ENCODE results near the gene KIAA1755. TPM values are rescaled to one million over a fixed set of nuclear protein-coding genes. Genes with fewer than 3 reads are reported as not detected.

The KIAA1755 gene
- total and polyA plus RNA-seq, 3 experiments from 2014 or later, result not detected

GRCh38 chr20:38208523-38208922 is 52.0 kb downstream of the KIAA1755 start:
- ChIA-PET POLR2A (no interaction called here), CTCF (interaction anchor here (1.4 kb wide), 1 partner anchor 12 kb away, joined by 3 read pairs; no protein-coding TSS in a partner anchor)
- H3K27ac Mint-ChIP-seq, result no peak overlapping the region
- Histone ChIP-seq H3K9me3 (ENCODE audit: low read length) (no peaks in the 10 kb centered on the region), H3K4me3 (ENCODE audit: low read length) (no peak overlapping the region), H3K27me3 (ENCODE audit: insufficient read depth, low read length, poor library complexity, severe bottlenecking) (no peaks in the 10 kb centered on the region), H3K4me1 (ENCODE audit: insufficient read depth, low read length) (no peaks in the 10 kb centered on the region), H3K36me3 (ENCODE audit: insufficient read depth, low read length) (no peaks in the 10 kb centered on the region), H3K27ac (ENCODE audit: low read depth, low read length) (no peak overlapping the region)
- H3K9me3 Mint-ChIP-seq, result no peaks in the 10 kb centered on the region
- H3K4me3 Mint-ChIP-seq, result no peak overlapping the region
- no peak for DNase-seq
- no peaks in the 10 kb centered on the region for H3K36me3 Mint-ChIP-seq
- peaks cover 4 to 11% of the 10 kb centered on the region in 2 donors for H3K27me3 Mint-ChIP-seq
- no peaks in the 10 kb centered on the region for H3K4me1 Mint-ChIP-seq

GRCh38 chr20:38208088-38208487 is 52.4 kb downstream of the KIAA1755 start:
- Histone ChIP-seq H3K27ac (ENCODE audit: low read depth, low read length) (no peak overlapping the region), H3K36me3 (ENCODE audit: insufficient read depth, low read length) (no peaks in the 10 kb centered on the region), H3K4me1 (ENCODE audit: insufficient read depth, low read length) (no peaks in the 10 kb centered on the region), H3K27me3 (ENCODE audit: insufficient read depth, low read length, poor library complexity, severe bottlenecking) (no peaks in the 10 kb centered on the region), H3K9me3 (ENCODE audit: low read length) (no peaks in the 10 kb centered on the region), H3K4me3 (ENCODE audit: low read length) (no peak overlapping the region)
- Mint-ChIP-seq H3K9me3 (no peaks in the 10 kb centered on the region), H3K27me3 (peaks cover 7 to 11% of the 10 kb centered on the region in 2 donors), H3K27ac (no peak overlapping the region), H3K36me3 (no peaks in the 10 kb centered on the region), H3K4me3 (no peak overlapping the region), H3K4me1 (no peaks in the 10 kb centered on the region)
- no peak for DNase-seq
- CTCF ChIA-PET, result interaction anchor here (1.4 kb wide), 1 partner anchor 13 kb away, joined by 3 read pairs; no protein-coding TSS in a partner anchor
- POLR2A ChIA-PET, result no interaction called here

- Mint-ChIP-seq H3K27me3 (peaks cover 7 to 11% of the 10 kb centered on the region in 2 donors), H3K9me3 (no peaks in the 10 kb centered on the region), H3K4me3 (no peak overlapping the region), H3K36me3 (no peaks in the 10 kb centered on the region), H3K27ac (no peak overlapping the region), H3K4me1 (no peaks in the 10 kb centered on the region)
- Histone ChIP-seq H3K4me1 (ENCODE audit: insufficient read depth, low read length) (no peaks in the 10 kb centered on the region), H3K27ac (ENCODE audit: low read depth, low read length) (no peak overlapping the region), H3K36me3 (ENCODE audit: insufficient read depth, low read length) (no peaks in the 10 kb centered on the region), H3K9me3 (ENCODE audit: low read length) (no peaks in the 10 kb centered on the region), H3K4me3 (ENCODE audit: low read length) (no peak overlapping the region), H3K27me3 (ENCODE audit: insufficient read depth, low read length, poor library complexity, severe bottlenecking) (no peaks in the 10 kb centered on the region)
- DNase-seq, result no peak
- POLR2A ChIA-PET, result no interaction called here
- CTCF ChIA-PET, result interaction anchor here (1.4 to 1.7 kb wide), 2 partner anchors 13 to 14 kb away, joined by 3 to 6 read pairs; no protein-coding TSS in a partner anchor
Measured at GRCh38 chr20:38207621-38208020, 52.9 kb downstream of the KIAA1755 start.

- POLR2A ChIA-PET, result no interaction called here
- Histone ChIP-seq H3K27me3 (ENCODE audit: insufficient read depth, low read length, poor library complexity, severe bottlenecking) (no peaks in the 10 kb centered on the region), H3K27ac (ENCODE audit: low read depth, low read length) (no peak overlapping the region), H3K36me3 (ENCODE audit: insufficient read depth, low read length) (no peaks in the 10 kb centered on the region), H3K9me3 (ENCODE audit: low read length) (no peaks in the 10 kb centered on the region), H3K4me1 (ENCODE audit: insufficient read depth, low read length) (no peaks in the 10 kb centered on the region), H3K4me3 (ENCODE audit: low read length) (no peak overlapping the region)
- no peak overlapping the region for H3K27ac Mint-ChIP-seq
- H3K4me1 Mint-ChIP-seq, result no peaks in the 10 kb centered on the region
- no peaks in the 10 kb centered on the region for H3K36me3 Mint-ChIP-seq
- H3K9me3 Mint-ChIP-seq, result no peaks in the 10 kb centered on the region
- peaks cover 9 to 22% of the 10 kb centered on the region in 2 donors for H3K27me3 Mint-ChIP-seq
- DNase-seq, result no peak
- CTCF ChIA-PET, result no interaction called here
- no peak overlapping the region for H3K4me3 Mint-ChIP-seq
Measured at GRCh38 chr20:38205001-38205400, 55.5 kb downstream of the KIAA1755 start.

GRCh38 chr20:38203981-38204357 is 56.6 kb downstream of the KIAA1755 start:
- Mint-ChIP-seq H3K27me3 (peaks cover 9 to 17% of the 10 kb centered on the region in 2 donors), H3K27ac (no peak overlapping the region), H3K36me3 (no peaks in the 10 kb centered on the region), H3K4me1 (no peaks in the 10 kb centered on the region), H3K4me3 (no peak overlapping the region), H3K9me3 (no peaks in the 10 kb centered on the region)
- Histone ChIP-seq H3K36me3 (ENCODE audit: insufficient read depth, low read length) (no peaks in the 10 kb centered on the region), H3K9me3 (ENCODE audit: low read length) (no peaks in the 10 kb centered on the region), H3K4me1 (ENCODE audit: insufficient read depth, low read length) (no peaks in the 10 kb centered on the region), H3K27me3 (ENCODE audit: insufficient read depth, low read length, poor library complexity, severe bottlenecking) (no peaks in the 10 kb centered on the region), H3K4me3 (ENCODE audit: low read length) (no peak overlapping the region), H3K27ac (ENCODE audit: low read depth, low read length) (no peak overlapping the region)
- POLR2A ChIA-PET, result no interaction called here
- CTCF ChIA-PET, result no interaction called here
- no peak for DNase-seq

- Mint-ChIP-seq H3K9me3 (no peaks in the 10 kb centered on the region), H3K4me3 (no peak overlapping the region), H3K27me3 (peaks cover 9 to 17% of the 10 kb centered on the region in 2 donors), H3K4me1 (no peaks in the 10 kb centered on the region), H3K36me3 (no peaks in the 10 kb centered on the region), H3K27ac (no peak overlapping the region)
- ChIA-PET POLR2A (no interaction called here), CTCF (no interaction called here)
- Histone ChIP-seq H3K4me3 (ENCODE audit: low read length) (no peak overlapping the region), H3K9me3 (ENCODE audit: low read length) (no peaks in the 10 kb centered on the region), H3K4me1 (ENCODE audit: insufficient read depth, low read length) (no peaks in the 10 kb centered on the region), H3K27me3 (ENCODE audit: insufficient read depth, low read length, poor library complexity, severe bottlenecking) (no peaks in the 10 kb centered on the region), H3K27ac (ENCODE audit: low read depth, low read length) (no peak overlapping the region), H3K36me3 (ENCODE audit: insufficient read depth, low read length) (no peaks in the 10 kb centered on the region)
- DNase-seq, result no peak
Measured at GRCh38 chr20:38203337-38203980, 57.1 kb downstream of the KIAA1755 start.

- no peak overlapping the region for H3K27ac ChIP-seq (ENCODE audit: low read depth, low read length)
- peaks cover 8 to 17% of the 10 kb centered on the region in 2 donors for H3K27me3 Mint-ChIP-seq
- ChIA-PET CTCF (no interaction called here), POLR2A (no interaction called here)
- no peaks in the 10 kb centered on the region for H3K9me3 Mint-ChIP-seq
- no peaks in the 10 kb centered on the region for H3K4me1 ChIP-seq (ENCODE audit: insufficient read depth, low read length)
- H3K4me3 Mint-ChIP-seq, result no peak overlapping the region
- no peak overlapping the region for H3K27ac Mint-ChIP-seq
- H3K36me3 ChIP-seq (ENCODE audit: insufficient read depth, low read length), result no peaks in the 10 kb centered on the region
- no peaks in the 10 kb centered on the region for H3K27me3 ChIP-seq (ENCODE audit: insufficient read depth, low read length, poor library complexity, severe bottlenecking)
- H3K36me3 Mint-ChIP-seq, result no peaks in the 10 kb centered on the region
- H3K9me3 ChIP-seq (ENCODE audit: low read length), result no peaks in the 10 kb centered on the region
- H3K4me1 Mint-ChIP-seq, result no peaks in the 10 kb centered on the region
- no peak overlapping the region for H3K4me3 ChIP-seq (ENCODE audit: low read length)
- DNase-seq, result no peak
Measured at GRCh38 chr20:38202982-38203293, 57.6 kb downstream of the KIAA1755 start.

GRCh38 chr20:38202153-38202981 is 58.2 kb downstream of the KIAA1755 start:
- Histone ChIP-seq H3K9me3 (ENCODE audit: low read length) (no peaks in the 10 kb centered on the region), H3K27me3 (ENCODE audit: insufficient read depth, low read length, poor library complexity, severe bottlenecking) (no peaks in the 10 kb centered on the region), H3K27ac (ENCODE audit: low read depth, low read length) (no peak overlapping the region), H3K4me1 (ENCODE audit: insufficient read depth, low read length) (no peaks in the 10 kb centered on the region), H3K4me3 (ENCODE audit: low read length) (no peak overlapping the region), H3K36me3 (ENCODE audit: insufficient read depth, low read length) (no peaks in the 10 kb centered on the region)
- DNase-seq, result no peak
- H3K4me3 Mint-ChIP-seq, result no peak overlapping the region
- H3K36me3 Mint-ChIP-seq, result no peaks in the 10 kb centered on the region
- H3K27ac Mint-ChIP-seq, result no peak overlapping the region
- CTCF ChIA-PET, result no interaction called here
- POLR2A ChIA-PET, result no interaction called here
- no peaks in the 10 kb centered on the region for H3K9me3 Mint-ChIP-seq
- H3K4me1 Mint-ChIP-seq, result no peaks in the 10 kb centered on the region
- peaks cover 8 to 17% of the 10 kb centered on the region in 2 donors for H3K27me3 Mint-ChIP-seq

Measured in CD8-positive, alpha-beta memory T cell (primary cell).